Heart right ventricle (tissue), 16 donors: ENCODE data around the gene ANGPTL4. TPM values are rescaled to one million over a fixed set of nuclear protein-coding genes. Genes with fewer than 3 reads are reported as not detected.
A peak's percentile ranks its signal among the peaks of the same experiment; 100 is the strongest.

ENCODE experiments used
- ATAC-seq, 8 donors: fragments of 200-7000 bp; cut with Tn5 transposase; one replicate each; pipeline ENCODE4 v1.9.1; 2020; ENCODE audit warnings: mild to moderate bottlenecking in 8 of 8, moderate library complexity in 8 of 8, moderate number of reproducible peaks in 1 of 8
- DNase-seq, 2 donors: peaks; one replicate each; pipeline ENCODE4 v3.0.0-alpha.2; 2020
- H3K27ac ChIP-seq, 10 donors: fragments of 200-600 bp; sonication (generic) in 2 of 10; one replicate each; pipeline versions ENCODE4 v1.5.0 to v1.8.0; 2020 to 2022; ENCODE audit warnings: mild to moderate bottlenecking in 3 of 10
- H3K27me3 ChIP-seq, 7 donors: fragments of 200-600 bp; one replicate each; pipeline ENCODE4 v1.8.0; 2021 to 2022; ENCODE audit warnings: mild to moderate bottlenecking in 2 of 7
- H3K36me3 ChIP-seq, 9 donors: fragments of 200-600 bp; sonication (generic) in 1 of 9; one replicate each; pipeline versions ENCODE4 v1.5.0 to v1.8.0; 2020 to 2022; ENCODE audit warnings: mild to moderate bottlenecking in 2 of 9
- H3K4me1 ChIP-seq, 9 donors: fragments of 200-600 bp; sonication (generic) in 1 of 9; one replicate each; pipeline versions ENCODE4 v1.5.0 to v1.8.0; 2020 to 2022; ENCODE audit warnings: mild to moderate bottlenecking in 4 of 9
- H3K4me3 ChIP-seq, 10 donors: fragments of 200-600 bp; sonication (generic) in 2 of 10; one replicate each; pipeline versions ENCODE4 v1.5.0 to v1.8.0; 2020 to 2022; ENCODE audit warnings: mild to moderate bottlenecking in 7 of 10, moderate library complexity in 2 of 10
- H3K9me3 ChIP-seq, 11 donors: fragments of 200-600 bp in 10 of 11; sonication (generic) in 2 of 11; one replicate each; pipeline versions ENCODE4 v1.5.0 to v1.8.0; 2013 to 2022; ENCODE audit warnings: mild to moderate bottlenecking in 2 of 11, control low read depth in 1 of 11, moderate library complexity in 1 of 11
- WGBS, 2 donors: extraction: QIAGEN DNeasy Blood & Tissue Kit; methylation state at CpG; one replicate each; pipeline ENCODE4 v1.1.7; 2013; ENCODE audit warnings: inconsistent platforms in 1 of 2; 5-methylcytosine and 5-hydroxymethylcytosine counted together
- intact Hi-C, 10 donors: fragments of 100-400 bp; cut with DNase I; formaldehyde crosslinking; loops; one replicate each; pipeline versions ENCODE4 v1.11.1 to v1.14.2; 2022
- polyA plus RNA-seq, 2 donors: library from polyadenylated mRNA; stranded (reverse); fragments of 200-250 nt; gene quantifications; one replicate each; pipeline ENCODE4 v1.2.3, GENCODE V29; 2013
- total RNA-seq, 10 donors: library from RNA; stranded (reverse); fragmentation: NEBNext Ultra II Directional in 3 of 10; extraction: Animal tissue kit (Norgen Biotek cat#: 25700) in 3 of 10; gene quantifications; one replicate each; pipeline versions ENCODE4 v1.2.1 to v1.2.4, GENCODE V29; 2021 to 2023
- TF ChIP-seq, protein P1 (sequence below), 9 donors: fragments of 200-600 bp; sonication (generic) in 2 of 9; IDR thresholded peaks; one replicate each; pipeline versions ENCODE4 v1.5.0 to v1.8.0; 2021 to 2022; ENCODE audit warnings: antibody characterized with exemption in 9 of 9, mild to moderate bottlenecking in 5 of 9, moderate library complexity in 1 of 9
- donor health status: Arrhythmogenic right ventricular cardiomyopathy.
- donor health status: ischemic (EF 13 %, LVEDD 7.1; RV severe dilation, severe dysfunction).
- donor health status: healthy with polysubstance abuse.
- donor health status: DM: no; HTN: yes; CAD: no.
- donor health status: DM: no; HTN: no; CAD: no.
- donor health status: ischemic (EF 25% LVEDD 6.9; RV normal size, moderate dysfunction).
- donor health status: ischemic (EF 25% LVEDD 5.7; RV mildly dilated, moderate dysfunction).
- donor health status: healthy.
- donor health status: DM: yes; HTN: yes; CAD: no.
- donor health status: Ischemic cardiomyopathy.
- donor health status: ischemic (EF 35%, LVEDD 5.7; RV mildly dilated, moderate dysfunction).
- donor health status: nonischemic (EF 11% LVEDD 7.7; RV severe dilation, severe dysfunction).
- donor health status: DM: yes; HTN: yes; CAD: no.
- donor health status: PGD.
- donor health status: ischemic (EF 29% LVEDD 5.4; RV normal size, mild dysfunction).
- donor health status: nonischemic (EF 23%, LVEDD 6.1; RV moderate dilation, normal function).

Gene ANGPTL4
- total and polyA plus RNA-seq, 12 donors, result 1.5 to 154 (median 5.1) TPM

DNA sequence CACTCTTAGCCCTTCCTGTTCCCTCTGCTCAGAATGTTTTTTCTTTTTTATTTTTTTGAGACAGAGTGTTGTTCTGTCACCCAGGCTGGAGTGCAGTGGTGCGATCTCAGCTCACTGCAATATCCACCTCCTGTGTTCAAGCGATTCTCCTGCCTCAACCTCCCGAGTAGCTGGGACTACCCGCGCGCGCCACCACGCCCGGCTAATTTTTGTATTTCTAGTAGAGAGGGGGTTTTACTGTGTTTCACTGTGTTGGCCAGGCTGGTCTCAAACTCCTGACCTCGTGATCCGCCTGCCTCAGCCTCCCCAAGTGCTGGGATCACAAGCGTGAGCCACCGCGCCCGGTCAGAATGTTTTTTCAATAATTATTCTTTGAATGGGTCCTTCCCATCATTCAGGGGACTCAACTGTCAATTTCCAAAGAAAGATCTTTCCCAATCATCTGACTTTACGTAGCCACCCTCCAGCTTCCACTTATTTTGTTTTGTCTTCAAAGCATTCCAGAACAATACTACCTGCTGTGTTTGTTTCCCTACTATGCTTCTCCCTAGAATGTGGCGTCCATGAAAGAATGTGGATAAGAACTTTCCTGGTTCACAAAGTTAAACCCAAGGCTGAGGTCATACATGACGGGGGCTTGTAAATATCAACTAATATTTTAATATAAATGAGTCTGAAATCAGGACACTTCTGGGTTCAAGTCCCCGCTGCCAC lies 44.0 kb upstream of the ANGPTL4 start:
- Histone ChIP-seq H3K4me3 (peak overlapping the region; percentile 67 to 99 (median 96)), H3K27me3 (no peaks in the 10 kb centered on the region), H3K9me3 (no peaks in the 10 kb centered on the region), H3K4me1 (peaks cover 17 to 57% (median 42%) of the 10 kb centered on the region in 9 donors), H3K36me3 (peaks cover 0 to 52% (median 34%) of the 10 kb centered on the region in 9 donors), H3K27ac (peak overlapping the region in 9 of 10 donors; percentile 92 to 97 (median 96))
- no peak for DNase-seq
- WGBS, 2 donors, result 84% methylated on average over 19 of the region's 19 CpGs
- ATAC-seq, result no peak
- TF ChIP-seq, protein P1, sequence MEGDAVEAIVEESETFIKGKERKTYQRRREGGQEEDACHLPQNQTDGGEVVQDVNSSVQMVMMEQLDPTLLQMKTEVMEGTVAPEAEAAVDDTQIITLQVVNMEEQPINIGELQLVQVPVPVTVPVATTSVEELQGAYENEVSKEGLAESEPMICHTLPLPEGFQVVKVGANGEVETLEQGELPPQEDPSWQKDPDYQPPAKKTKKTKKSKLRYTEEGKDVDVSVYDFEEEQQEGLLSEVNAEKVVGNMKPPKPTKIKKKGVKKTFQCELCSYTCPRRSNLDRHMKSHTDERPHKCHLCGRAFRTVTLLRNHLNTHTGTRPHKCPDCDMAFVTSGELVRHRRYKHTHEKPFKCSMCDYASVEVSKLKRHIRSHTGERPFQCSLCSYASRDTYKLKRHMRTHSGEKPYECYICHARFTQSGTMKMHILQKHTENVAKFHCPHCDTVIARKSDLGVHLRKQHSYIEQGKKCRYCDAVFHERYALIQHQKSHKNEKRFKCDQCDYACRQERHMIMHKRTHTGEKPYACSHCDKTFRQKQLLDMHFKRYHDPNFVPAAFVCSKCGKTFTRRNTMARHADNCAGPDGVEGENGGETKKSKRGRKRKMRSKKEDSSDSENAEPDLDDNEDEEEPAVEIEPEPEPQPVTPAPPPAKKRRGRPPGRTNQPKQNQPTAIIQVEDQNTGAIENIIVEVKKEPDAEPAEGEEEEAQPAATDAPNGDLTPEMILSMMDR (IDR thresholded peaks at IDR 0.05), result no peak
- intact Hi-C loops, result loop anchor here in 3 of 10 donors (2.0 to 10.0 kb wide), 4 partner anchors 23 to 195 kb away; partner anchors contain the start of genes KANK3 (in 1 of the 3) and ZNF414 (in 1 of the 3)

DNA sequence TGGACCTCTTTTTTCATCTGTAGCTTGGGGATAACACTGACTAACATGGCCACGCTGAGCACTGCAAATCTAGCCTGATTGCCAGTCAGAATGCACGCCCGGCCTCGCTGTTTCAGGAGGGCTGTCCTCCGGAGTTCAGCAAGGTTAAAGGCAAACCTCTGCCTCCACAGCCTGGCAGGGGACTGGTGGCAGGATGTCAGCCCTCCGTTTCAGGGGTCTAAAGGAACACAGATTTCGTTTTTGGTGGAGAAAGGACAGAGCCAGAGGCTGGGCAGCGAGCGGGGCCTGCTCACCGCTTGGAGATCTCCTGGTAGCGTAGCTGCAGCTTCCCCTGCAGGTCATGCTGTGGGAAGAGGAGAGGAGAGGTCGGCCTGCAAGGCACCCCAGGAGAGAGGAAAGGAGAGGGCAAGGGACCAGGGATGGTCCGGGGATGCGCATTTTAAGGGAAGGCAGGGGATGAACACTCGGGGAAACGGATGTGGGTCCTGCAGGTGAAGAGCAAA lies 43.3 kb upstream of the ANGPTL4 start:
- H3K36me3 ChIP-seq, result peaks cover 0 to 49% (median 29%) of the 10 kb centered on the region in 9 donors
- intact Hi-C loops, result loop anchor here in 3 of 10 donors (2.0 to 10.0 kb wide), 4 partner anchors 22 to 194 kb away; partner anchors contain the start of genes KANK3 (in 1 of the 3) and ZNF414 (in 1 of the 3)
- H3K9me3 ChIP-seq, result no peaks in the 10 kb centered on the region
- peaks cover 17 to 59% (median 44%) of the 10 kb centered on the region in 9 donors for H3K4me1 ChIP-seq
- DNase-seq, result no peak
- peak overlapping the region; percentile 81 to 97 (median 96) for H3K27ac ChIP-seq
- peak overlapping the region; percentile 67 to 99 (median 96) for H3K4me3 ChIP-seq
- TF ChIP-seq, protein P1 (IDR thresholded peaks at IDR 0.05), result no peak
- 1 to 2% methylated on average over 16 of the region's 16 CpGs for WGBS, 2 donors
- H3K27me3 ChIP-seq, result no peaks in the 10 kb centered on the region
- peak in 7 of 8 donors; percentile 2 to 16 (median 8) for ATAC-seq

DNA sequence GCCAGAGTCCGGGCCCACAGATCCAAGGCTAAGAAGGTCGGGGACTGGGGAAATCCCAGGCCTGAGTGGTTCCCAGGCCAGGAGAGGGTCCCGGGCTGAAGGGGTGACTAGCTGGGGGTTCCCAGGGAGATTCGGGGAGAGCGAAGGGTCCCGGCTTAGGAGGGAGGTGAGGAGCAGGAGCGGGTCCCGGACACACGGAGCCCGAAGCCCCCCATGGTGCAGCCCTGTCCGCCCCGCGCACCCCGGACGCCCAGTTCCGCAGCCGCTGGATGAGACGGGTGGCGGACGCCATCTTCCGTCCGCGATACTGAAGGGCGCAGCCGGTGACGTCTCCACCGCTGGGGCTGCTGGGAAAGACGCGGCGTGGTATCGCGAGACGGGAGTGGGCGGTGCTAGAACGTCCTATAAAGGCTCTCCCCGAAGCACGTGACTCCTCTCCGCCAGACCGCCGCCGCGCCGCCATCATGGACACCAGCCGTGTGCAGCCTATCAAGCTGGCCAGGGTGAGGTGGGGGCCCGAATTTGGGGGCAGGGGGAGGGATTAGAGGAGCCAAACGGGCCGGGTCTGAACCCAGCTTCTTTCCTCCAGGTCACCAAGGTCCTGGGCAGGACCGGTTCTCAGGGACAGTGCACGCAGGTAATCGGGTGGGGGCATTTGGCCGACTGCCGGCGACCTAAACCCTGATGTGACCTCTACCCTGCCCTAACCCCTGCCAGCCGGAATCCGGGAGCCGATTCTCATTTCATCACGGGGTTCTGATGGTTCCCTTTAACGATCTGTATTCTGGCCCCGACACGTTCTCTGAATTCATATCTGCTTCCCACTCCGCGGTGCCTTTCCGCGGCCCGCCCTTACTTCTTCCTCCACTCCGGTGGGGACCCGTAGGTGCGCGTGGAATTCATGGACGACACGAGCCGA lies 42.6 kb upstream of the ANGPTL4 start, which contains the start of the genes NDUFA7 and RPS28:
NDUFA7 (minus strand) TSS at position 309 of the 919 bp plus-strand sequence; CDS start at position 292, 17 bp downstream.
RPS28 (plus strand) TSS at position 430 of the 919 bp plus-strand sequence; CDS start at position 465, 35 bp downstream.
- intact Hi-C loops, result loop anchor here in 3 of 10 donors (2.0 to 10.0 kb wide), 4 partner anchors 21 to 193 kb away; partner anchors contain the start of genes KANK3 (in 1 of the 3) and ZNF414 (in 1 of the 3)
- TF ChIP-seq, protein P1 (IDR thresholded peaks at IDR 0.05), result peak; percentile 15 to 60 (median 49)
- no peaks in the 10 kb centered on the region for H3K9me3 ChIP-seq
- 0% methylated on average over 72 of the region's 72 CpGs for WGBS, 2 donors
- peak; percentile 97 to 98 for DNase-seq
- H3K27ac ChIP-seq, result peak within 1 kb of the TSS; percentile 81 to 97 (median 96)
- H3K27me3 ChIP-seq, result no peaks in the 10 kb centered on the region
- peaks cover 17 to 58% (median 44%) of the 10 kb centered on the region in 9 donors for H3K4me1 ChIP-seq
- H3K36me3 ChIP-seq, result peaks cover 0 to 46% (median 22%) of the 10 kb centered on the region in 9 donors
- ATAC-seq, result peak; percentile 95 to 98 (median 96)
- peak within 1 kb of the TSS; percentile 67 to 99 (median 96) for H3K4me3 ChIP-seq
